Breast epithelium (tissue), 4 donors: Measurements from ENCODE around the gene NDUFS8. TPM values are rescaled to one million over a fixed set of nuclear protein-coding genes. Genes with fewer than 3 reads are reported as not detected.

Experiments used
- DNase-seq, 2 donors: peaks; one replicate each; pipeline ENCODE4 v3.0.0-alpha.2; 2019; ENCODE audit warnings: low spot score in 2 of 2
- H3K27ac ChIP-seq, 2 donors: fragments of 200-600 bp; sonication (generic) in 1 of 2; one replicate each; pipeline ENCODE4 v1.5.1; 2016 to 2019; ENCODE audit warnings: mild to moderate bottlenecking in 1 of 2
- H3K27me3 ChIP-seq, 2 donors: fragments of 200-600 bp; sonication (generic) in 1 of 2; one replicate each; pipeline versions ENCODE4 v1.5.1 to v1.6.0; 2017 to 2019; ENCODE audit warnings: control low read depth in 1 of 2, mild to moderate bottlenecking in 1 of 2
- H3K36me3 ChIP-seq: fragments of 200-600 bp; one replicate; pipeline ENCODE4 v1.5.1; 2019
- H3K4me1 ChIP-seq, 2 donors: fragments of 200-600 bp; sonication (generic); one replicate each; pipeline ENCODE4 v1.5.1; 2016 to 2019; ENCODE audit warnings: control low read depth in 1 of 2
- H3K4me3 ChIP-seq, 3 donors: fragments of 200-600 bp; sonication (generic); 1 replicate in 2 of 3; 2 replicates in 1 of 3; pipeline ENCODE4 v1.5.1; 2016 to 2019; ENCODE audit warnings: mild to moderate bottlenecking in 3 of 3, moderate library complexity in 2 of 3
- H3K9me3 ChIP-seq, 2 donors: fragments of 200-600 bp; sonication (generic) in 1 of 2; one replicate each; pipeline ENCODE4 v1.5.1; 2016 to 2019; ENCODE audit warnings: control low read depth in 1 of 2
- POLR2A ChIP-seq: fragments of 450-650 bp; IDR thresholded peaks from one replicate; pipeline ENCODE4 v1.6.1; 2016; ENCODE audit warnings: antibody characterized with exemption, mild to moderate bottlenecking, moderate library complexity
- POLR2AphosphoS5 ChIP-seq, 3 donors: sonication (generic); formaldehyde crosslinking; IDR thresholded peaks; one replicate each; pipeline ENCODE4 v1.6.1; 2017; ENCODE audit warnings: antibody characterized with exemption in 3 of 3
- intact Hi-C: fragments of 100-400 bp; cut with DNase I; formaldehyde crosslinking; loops from one replicate; pipeline ENCODE4 v1.15.1; 2023; ENCODE audit warnings: low total_unique reads
- total RNA-seq, 3 donors: library from RNA; depleted of rRNA; stranded (reverse); fragments of >200 nt; gene quantifications; one replicate each; pipeline ENCODE4 v1.1.0, GENCODE V29; 2016
- TF ChIP-seq, protein P1 (sequence below), 3 donors: fragments of 450-650 bp; IDR thresholded peaks; one replicate each; pipeline ENCODE4 v1.5.1; 2016 to 2017; ENCODE audit warnings: antibody characterized with exemption in 3 of 3, mild to moderate bottlenecking in 3 of 3, moderate library complexity in 3 of 3

NDUFS8 gene
- total RNA-seq, 3 donors from 2014 or later, result 105 to 117 (median 117) TPM

- H3K9me3 ChIP-seq, result no peaks in the 10 kb centered on the region
- H3K36me3 ChIP-seq, result no peaks in the 10 kb centered on the region
- H3K27ac ChIP-seq, result peak overlapping the region; percentile 88 to 92
- peaks cover 12 to 20% of the 10 kb centered on the region in 2 donors for H3K4me1 ChIP-seq
- H3K4me3 ChIP-seq, result peak overlapping the region in 1 of 3 donors; percentile 79
- intact Hi-C loops, result no loop called here
- no peaks in the 10 kb centered on the region for H3K27me3 ChIP-seq
- peak in 1 of 3 donors; percentile 1 for TF ChIP-seq POLR2AphosphoS5 (IDR thresholded peaks at IDR 0.05)
- no peak for TF ChIP-seq POLR2A
- DNase-seq, result no peak
Observed at GRCh38 chr11:68037411-68038225, 7.1 kb downstream of the NDUFS8 start.

DNA sequence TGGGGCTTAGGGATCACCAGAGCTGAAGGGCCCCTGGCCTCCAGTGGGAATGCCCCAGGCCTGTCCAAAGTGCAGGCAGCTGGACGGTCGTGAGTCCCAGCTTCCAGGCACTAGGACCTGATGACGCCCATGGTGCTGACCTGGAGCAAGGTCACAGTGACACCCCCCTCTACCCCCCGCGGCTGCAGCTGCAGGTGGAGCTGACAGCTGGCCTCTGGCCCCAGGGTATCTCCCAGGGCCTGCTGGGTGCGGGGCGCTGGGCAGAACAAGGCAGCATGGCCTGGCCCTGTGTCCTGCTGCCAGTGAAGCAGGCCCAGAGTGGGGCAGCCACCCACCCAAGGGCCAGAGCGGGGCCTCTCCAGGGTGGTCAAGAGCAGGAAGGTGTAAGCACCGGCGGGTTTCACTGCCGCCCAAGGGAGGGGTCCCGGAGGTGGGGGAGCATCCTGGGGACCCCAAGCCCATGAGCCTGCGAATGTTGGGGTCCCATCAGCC, 7.8 kb downstream of the NDUFS8 start:
- Histone ChIP-seq H3K27me3 (no peaks in the 10 kb centered on the region), H3K4me3 (peak overlapping the region; percentile 68 to 79 (median 69)), H3K9me3 (no peaks in the 10 kb centered on the region), H3K27ac (peak overlapping the region; percentile 88 to 92), H3K4me1 (peaks cover 12 to 20% of the 10 kb centered on the region in 2 donors), H3K36me3 (no peaks in the 10 kb centered on the region)
- no peak for DNase-seq
- TF ChIP-seq POLR2AphosphoS5 (IDR thresholded peaks at IDR 0.05) (no peak), POLR2A (no peak)
- TF ChIP-seq, protein P1, sequence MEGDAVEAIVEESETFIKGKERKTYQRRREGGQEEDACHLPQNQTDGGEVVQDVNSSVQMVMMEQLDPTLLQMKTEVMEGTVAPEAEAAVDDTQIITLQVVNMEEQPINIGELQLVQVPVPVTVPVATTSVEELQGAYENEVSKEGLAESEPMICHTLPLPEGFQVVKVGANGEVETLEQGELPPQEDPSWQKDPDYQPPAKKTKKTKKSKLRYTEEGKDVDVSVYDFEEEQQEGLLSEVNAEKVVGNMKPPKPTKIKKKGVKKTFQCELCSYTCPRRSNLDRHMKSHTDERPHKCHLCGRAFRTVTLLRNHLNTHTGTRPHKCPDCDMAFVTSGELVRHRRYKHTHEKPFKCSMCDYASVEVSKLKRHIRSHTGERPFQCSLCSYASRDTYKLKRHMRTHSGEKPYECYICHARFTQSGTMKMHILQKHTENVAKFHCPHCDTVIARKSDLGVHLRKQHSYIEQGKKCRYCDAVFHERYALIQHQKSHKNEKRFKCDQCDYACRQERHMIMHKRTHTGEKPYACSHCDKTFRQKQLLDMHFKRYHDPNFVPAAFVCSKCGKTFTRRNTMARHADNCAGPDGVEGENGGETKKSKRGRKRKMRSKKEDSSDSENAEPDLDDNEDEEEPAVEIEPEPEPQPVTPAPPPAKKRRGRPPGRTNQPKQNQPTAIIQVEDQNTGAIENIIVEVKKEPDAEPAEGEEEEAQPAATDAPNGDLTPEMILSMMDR (IDR thresholded peaks at IDR 0.05), result no peak
- intact Hi-C loops, result no loop called here

- intact Hi-C loops, result no loop called here
- H3K4me3 ChIP-seq, result peak within 1 kb of the TSS; percentile 68 to 79 (median 69)
- peak within 1 kb of the TSS; percentile 88 to 92 for H3K27ac ChIP-seq
- H3K9me3 ChIP-seq, result no peaks in the 10 kb centered on the region
- H3K27me3 ChIP-seq, result no peaks in the 10 kb centered on the region
- DNase-seq, result peak; percentile 80 to 81
- H3K4me1 ChIP-seq, result peaks cover 12 to 20% of the 10 kb centered on the region in 2 donors
- no peaks in the 10 kb centered on the region for H3K36me3 ChIP-seq
- peak; percentile 20 to 83 (median 42) for TF ChIP-seq POLR2AphosphoS5 (IDR thresholded peaks at IDR 0.05)
- peak; percentile 89 for TF ChIP-seq POLR2A
- TF ChIP-seq, protein P1 (IDR thresholded peaks at IDR 0.05), result peak in 1 of 3 donors; percentile 25
Observed at GRCh38 chr11:68038718-68039525, 8.4 kb downstream of the NDUFS8 start, which contains the start of gene TCIRG1. Gene TCIRG1, plus strand, starts transcription at chr11:68039025. Its CDS starts 2,247 bp downstream, at chr11:68041272.

GRCh38 chr11:68039526-68040086, 9.1 kb downstream of the NDUFS8 start:
- Histone ChIP-seq H3K36me3 (no peaks in the 10 kb centered on the region), H3K4me1 (peaks cover 12 to 20% of the 10 kb centered on the region in 2 donors), H3K27ac (peak overlapping the region; percentile 88 to 92), H3K27me3 (no peaks in the 10 kb centered on the region), H3K4me3 (peak overlapping the region; percentile 68 to 79 (median 69)), H3K9me3 (no peaks in the 10 kb centered on the region)
- DNase-seq, result no peak
- intact Hi-C loops, result no loop called here
- TF ChIP-seq POLR2A (no peak), POLR2AphosphoS5 (IDR thresholded peaks at IDR 0.05) (no peak)
- TF ChIP-seq, protein P1 (IDR thresholded peaks at IDR 0.05), result no peak
